ENCODE data around the gene NOS3. TPM values are rescaled to one million over a fixed set of nuclear protein-coding genes. Genes with fewer than 3 reads are reported as not detected.

Gene NOS3
- total and polyA plus RNA-seq, 9 of the 15 experiments (the other 6 are each of a cell fraction or from before 2014, with no cell fraction given): 1.1 to 121 (median 23.6) TPM

GRCh38 chr7:151009327-151010036 lies 18.7 kb downstream of the NOS3 start (continued):
- TF ChIP-seq TEAD4 (IDR thresholded peaks at IDR 0.05; ENCODE audit: low read length) (no peak), TEAD4 (CRISPR knock-in tag; IDR thresholded peaks at IDR 0.05; ENCODE audit: borderline replicate concordance) (no peak), RBM17 (IDR thresholded peaks at IDR 0.05; ENCODE audit: borderline replicate concordance, low read depth, low read length) (no peak), MBD2 (IDR thresholded peaks at IDR 0.05; ENCODE audit: borderline replicate concordance, low read depth) (no peak), EGR1 (conservative IDR thresholded peaks at IDR 0.05) (no peak), TAF9B (IDR thresholded peaks at IDR 0.05; ENCODE audit: partially characterized antibody) (no peak), SAFB2 (IDR thresholded peaks at IDR 0.05; ENCODE audit: borderline replicate concordance, low read depth, low read length, severe bottlenecking) (no peak), POLR2B (IDR thresholded peaks at IDR 0.05; ENCODE audit: low read depth, partially characterized antibody) (no peak), HDAC8 (tag; IDR thresholded peaks at IDR 0.05) (no peak), MYC (IDR thresholded peaks at IDR 0.05; ENCODE audit: low read depth, low read length) (peak; percentile 7; the same call in 1 of the 2 replicates), MYC (CRISPR knock-in tag; IDR thresholded peaks at IDR 0.05; ENCODE audit: borderline replicate concordance, low read depth) (no peak), ZNF124 (CRISPR knock-in tag; IDR thresholded peaks at IDR 0.05) (no peak), NR2C2 (CRISPR knock-in tag; IDR thresholded peaks at IDR 0.05) (no peak), NR2C2 (tag; IDR thresholded peaks at IDR 0.05) (no peak), ZNF133 (CRISPR knock-in tag; IDR thresholded peaks at IDR 0.05) (0 out of 2 replicates have a peak, but pooled peaks have one; percentile 45), SRF (CRISPR knock-in tag; IDR thresholded peaks at IDR 0.05) (0 out of 4 replicates have a peak, but pooled peaks of 1 of the 2 experiments have one; percentile 34), ARID3B (CRISPR knock-in tag; IDR thresholded peaks at IDR 0.05; ENCODE audit: borderline replicate concordance) (no peak), NONO (IDR thresholded peaks at IDR 0.05; ENCODE audit: low read depth in 2 of 2, low read length in 1 of 2) (no peak), ESRRB (CRISPR knock-in tag; IDR thresholded peaks at IDR 0.05; ENCODE audit: borderline replicate concordance) (no peak), ATF1 (CRISPR knock-in tag; IDR thresholded peaks at IDR 0.05) (no peak), ATF1 (tag; IDR thresholded peaks at IDR 0.05) (no peak), ZNF551 (CRISPR knock-in tag; IDR thresholded peaks at IDR 0.05) (no peak), CTBP1 (IDR thresholded peaks at IDR 0.05; ENCODE audit: borderline replicate concordance) (no peak), HNRNPLL (IDR thresholded peaks at IDR 0.05; ENCODE audit: low read depth, low read length, poor library complexity, severe bottlenecking) (no peak), ZNF274 (IDR thresholded peaks at IDR 0.05; ENCODE audit: borderline replicate concordance, low read depth, low read length) (0 out of 2 replicates have a peak, but pooled peaks have one; percentile 3)

All from K562 (cell line).